Fibroblast of skin of left quadriceps (primary cell): ENCODE measurements around the gene LGALS9.
A peak's percentile ranks its signal among the peaks of the same experiment; 100 is the strongest.
"Not testable (repeated sequence)": the region's sequence is repeated elsewhere in the genome, so short reads cannot be mapped to it uniquely, and the experiment has no call there.

Experiments
- DNase-seq, 2 experiments: peaks; one replicate each; pipeline ENCODE4 v3.0.0-alpha.2; 2013; ENCODE audit warnings: low read depth in 2 of 2

Gene LGALS9

DNA sequence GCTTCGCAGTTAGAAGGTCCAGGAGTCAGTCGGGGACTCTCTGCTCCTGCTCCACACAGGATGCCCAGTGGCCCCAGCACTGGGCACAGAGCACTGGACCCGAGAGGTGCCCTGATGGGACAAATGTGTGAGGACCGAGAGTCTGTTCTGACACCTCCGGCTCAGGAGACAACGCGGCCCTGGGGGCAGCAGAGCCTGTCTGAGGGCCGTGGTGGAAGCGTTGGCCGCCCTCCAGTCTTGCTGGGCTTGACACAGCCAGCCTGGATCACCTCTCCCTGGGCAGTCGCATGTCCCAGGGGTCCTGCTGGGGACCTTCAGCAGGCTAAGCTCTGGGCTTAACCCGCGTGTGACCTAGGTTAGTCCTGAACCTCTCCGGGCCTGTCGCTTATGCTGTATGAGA, 23.1 kb downstream of the LGALS9 start:
- no peak for DNase-seq

- peak in 1 of 2 experiments; percentile 8 for DNase-seq
Measured at GRCh38 chr17:27654654-27655524, 23.9 kb downstream of the LGALS9 start.

GRCh38 chr17:27655525-27656111, 24.6 kb downstream of the LGALS9 start:
- DNase-seq, result not testable (repeated sequence)

GRCh38 chr17:27656620-27657019, 25.6 kb downstream of the LGALS9 start:
- DNase-seq, result not testable (repeated sequence)

- DNase-seq, result no peak
Measured at GRCh38 chr17:27657620-27658019, 26.6 kb downstream of the LGALS9 start.

DNA sequence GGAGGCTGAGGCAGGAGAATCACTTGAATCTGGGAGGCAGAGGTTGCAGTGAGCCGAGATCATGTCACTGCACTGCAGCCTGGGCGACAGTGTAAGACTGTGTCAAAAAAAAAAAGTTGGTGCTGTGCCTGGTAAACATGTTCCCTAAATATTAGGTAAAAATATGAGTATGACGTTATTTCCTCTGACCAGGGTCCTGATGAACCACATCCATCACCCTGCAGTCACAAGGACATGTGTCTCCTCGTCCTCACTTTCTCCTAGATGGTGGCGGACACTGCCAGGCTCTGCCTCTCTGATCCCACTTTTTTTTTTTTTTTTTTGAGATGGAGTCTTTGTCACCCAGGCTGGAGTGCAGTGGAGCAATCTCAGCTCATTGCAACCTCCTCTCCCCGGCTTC, 28.7 kb downstream of the LGALS9 start:
- DNase-seq, result no peak

GRCh38 chr17:27660436-27660835, 29.4 kb downstream of the LGALS9 start:
- no peak for DNase-seq

GRCh38 chr17:27663936-27664605, 33.1 kb downstream of the LGALS9 start:
- DNase-seq, result no peak

DNA sequence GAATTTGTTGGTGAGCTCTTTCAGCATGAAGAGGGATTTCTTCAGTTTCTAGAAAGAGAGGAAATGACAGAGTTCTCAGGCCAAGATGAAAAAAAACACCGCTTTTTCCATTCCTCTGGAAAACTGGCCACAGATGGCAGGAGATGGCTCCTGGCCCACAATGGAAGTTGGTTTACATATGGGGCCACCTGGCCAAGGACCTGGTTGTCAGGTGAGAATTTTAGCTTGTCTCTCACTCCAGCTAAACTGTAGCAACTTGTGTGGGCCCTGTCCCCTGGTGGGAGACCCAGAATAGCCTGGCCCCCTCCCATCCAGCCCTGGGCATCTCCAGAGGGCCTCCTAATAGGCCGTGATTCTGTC, 33.6 kb downstream of the LGALS9 start:
- no peak for DNase-seq

DNA sequence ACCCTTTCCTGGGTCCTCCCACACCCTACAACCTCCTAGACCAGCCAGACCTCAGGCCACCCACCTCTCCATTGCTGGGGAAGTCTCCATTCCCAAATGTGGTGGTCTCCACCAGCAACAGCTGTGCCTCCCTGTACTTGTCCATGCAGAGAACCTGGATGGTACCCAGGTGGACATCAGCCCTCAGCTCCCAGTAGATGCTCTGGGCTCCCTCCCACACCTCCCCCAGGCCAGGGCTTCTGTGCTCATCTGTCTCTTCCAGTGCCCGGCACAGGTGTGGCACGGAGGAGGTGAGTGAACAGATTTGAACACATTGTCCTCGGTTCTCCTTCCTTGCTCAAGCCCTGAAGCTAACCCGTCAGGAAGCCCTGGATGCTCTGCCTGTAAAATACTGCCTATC, 34.6 kb downstream of the LGALS9 start:
- DNase-seq, result no peak

DNA sequence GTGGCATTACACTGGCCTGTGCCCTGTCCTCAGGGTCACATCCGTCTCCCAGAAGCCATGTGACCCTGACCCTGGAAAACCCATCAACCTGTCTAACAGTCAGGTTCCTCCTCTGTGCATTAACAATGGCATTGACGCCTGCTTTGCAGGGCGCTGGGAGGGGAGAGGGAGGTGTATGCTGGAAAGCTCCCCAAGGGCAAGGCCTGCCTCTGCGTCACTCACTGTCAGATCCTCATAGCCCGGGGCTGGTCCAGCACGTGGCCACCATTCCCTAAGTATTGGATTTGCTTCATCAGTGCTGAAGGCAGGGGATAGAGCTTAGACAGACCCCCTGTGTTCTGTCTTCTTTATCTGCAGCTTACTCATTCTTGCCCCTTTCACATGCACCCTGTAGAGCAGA, 35.3 kb downstream of the LGALS9 start:
- DNase-seq, result not testable (repeated sequence)

GRCh38 chr17:27666831-27667560, 36.0 kb downstream of the LGALS9 start:
- no peak for DNase-seq

DNA sequence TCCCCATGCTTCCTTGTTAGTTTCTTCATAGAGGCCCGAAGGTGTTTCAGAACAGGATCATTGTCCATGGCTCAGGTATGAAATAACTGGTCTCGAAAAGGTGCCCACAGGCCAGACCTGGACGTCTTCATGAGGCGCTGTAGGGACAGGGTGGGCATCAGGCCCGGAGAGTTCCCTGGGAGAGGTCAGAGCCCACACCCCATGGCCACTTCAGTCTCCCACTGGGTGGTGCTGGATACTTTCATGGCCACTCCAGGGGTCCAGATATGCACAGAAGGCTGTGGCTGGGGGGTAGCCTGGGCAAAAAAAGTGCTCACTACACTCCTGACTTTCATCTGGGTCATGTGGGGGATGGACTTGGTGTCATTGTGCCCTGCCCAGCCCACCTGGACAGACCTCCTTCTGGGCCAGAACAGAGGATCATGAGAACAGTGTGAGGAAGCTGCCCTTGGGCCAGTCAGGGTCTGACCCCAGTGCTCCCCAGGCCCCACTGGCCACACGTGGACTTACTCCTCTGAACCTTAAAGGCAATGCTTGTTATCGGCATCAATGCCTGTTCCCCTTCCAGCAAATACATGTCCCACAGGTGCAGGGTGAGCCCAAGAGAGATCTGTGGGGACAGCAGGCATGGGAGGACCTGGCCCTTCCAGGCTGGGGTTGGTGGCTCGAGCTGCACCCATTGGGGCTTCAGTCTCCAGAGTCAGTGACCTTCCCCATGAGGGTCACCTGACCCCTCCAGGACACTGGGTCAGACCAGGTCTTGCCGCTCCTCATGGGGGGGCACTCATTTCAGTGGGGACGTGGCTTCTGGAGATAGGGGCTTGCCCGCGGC, 36.9 kb downstream of the LGALS9 start:
- no peak for DNase-seq

GRCh38 chr17:27668488-27668823, 37.5 kb downstream of the LGALS9 start:
- DNase-seq, result no peak

GRCh38 chr17:27669136-27669535, 38.1 kb downstream of the LGALS9 start:
- DNase-seq, result no peak

GRCh38 chr17:27669850-27670249, 38.9 kb downstream of the LGALS9 start:
- DNase-seq, result no peak

GRCh38 chr17:27670791-27671590, 40.0 kb downstream of the LGALS9 start:
- no peak for DNase-seq

DNA sequence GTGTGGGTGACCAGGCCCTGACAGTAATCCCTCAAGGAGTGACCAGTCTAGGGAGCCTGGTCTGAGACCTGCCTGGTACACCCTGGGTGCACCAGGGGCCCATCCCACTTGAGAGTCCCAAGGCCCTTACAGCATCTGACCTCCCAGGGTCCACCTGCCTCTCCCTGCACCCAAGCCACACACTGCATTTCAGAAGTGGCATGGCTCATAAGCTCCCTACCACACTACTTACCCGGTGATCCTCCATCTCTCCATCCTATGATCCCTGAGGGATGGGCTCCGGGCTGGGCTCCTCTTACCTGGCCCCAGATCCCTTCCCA, 40.6 kb downstream of the LGALS9 start:
- no peak for DNase-seq

DNA sequence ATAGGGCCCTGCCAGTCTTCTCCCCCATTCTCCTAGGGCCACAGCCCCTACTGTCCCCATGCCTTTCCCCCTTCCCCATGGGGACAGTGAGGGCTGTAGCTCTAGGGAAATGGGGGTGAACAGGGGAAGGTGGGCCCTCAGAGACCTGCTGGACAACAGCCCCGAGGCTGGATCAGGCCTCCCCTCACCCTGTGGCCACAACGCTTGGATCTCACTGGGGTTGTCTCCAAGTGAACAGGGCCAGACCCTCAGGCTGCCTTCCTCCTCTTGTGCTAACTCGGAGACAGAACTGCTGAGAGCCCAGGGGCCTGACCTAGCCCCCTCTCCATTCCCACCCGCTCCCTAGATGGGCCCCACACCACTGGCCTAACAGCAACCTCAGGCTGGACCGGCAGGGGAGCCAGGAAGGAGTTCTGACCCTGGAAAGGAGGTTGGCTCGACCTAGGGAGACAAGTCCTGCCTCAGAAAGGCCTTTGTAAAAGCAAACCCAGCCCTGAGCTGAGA, 41.0 kb downstream of the LGALS9 start:
- not testable (repeated sequence) for DNase-seq

DNA sequence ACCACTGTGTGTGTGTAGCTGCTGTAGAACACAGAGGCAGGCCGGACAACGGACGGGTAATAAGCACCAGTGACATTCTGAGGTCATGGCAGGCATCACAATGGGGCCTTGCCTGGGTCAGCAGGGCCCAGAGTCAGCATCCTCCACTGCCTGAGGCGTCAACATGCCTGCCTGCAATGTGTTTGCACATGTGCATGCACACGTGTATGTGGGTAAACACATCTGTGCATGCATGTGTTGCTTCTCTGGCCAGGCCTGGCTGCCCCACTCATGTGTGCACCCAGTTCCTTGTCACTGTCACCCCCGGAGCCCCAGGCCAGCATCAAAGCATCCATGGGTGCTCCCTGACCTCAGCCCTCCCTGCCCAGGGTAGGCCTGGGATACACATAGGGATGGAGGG, 43.3 kb downstream of the LGALS9 start:
- DNase-seq, result no peak

DNA sequence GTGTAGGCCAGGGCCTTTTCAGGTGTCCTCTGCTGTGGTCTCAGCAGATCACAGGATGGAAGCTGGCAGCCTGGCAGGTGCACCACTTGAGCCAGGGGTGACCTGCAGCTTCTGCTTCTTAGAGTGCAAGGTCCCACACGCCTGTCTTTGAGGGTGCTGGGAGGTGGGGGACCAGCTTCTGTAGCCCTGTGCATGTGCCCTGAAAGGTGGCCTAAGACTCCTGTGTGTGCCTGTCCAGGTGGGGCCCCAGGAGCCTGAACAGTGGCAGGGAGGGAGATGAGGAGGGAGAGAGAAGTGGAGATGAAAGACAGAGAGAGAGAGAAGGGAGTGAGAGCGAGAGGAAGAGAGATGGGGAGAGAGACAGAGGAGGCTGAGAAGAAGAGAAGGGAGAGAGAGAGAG, 46.2 kb downstream of the LGALS9 start:
- no peak for DNase-seq
